ENCODE measurements around the gene RFTN2.
"Not testable (repeated sequence)": the region's sequence is repeated elsewhere in the genome, so short reads cannot be mapped to it uniquely, and the experiment has no call there.

Gene RFTN2

DNA sequence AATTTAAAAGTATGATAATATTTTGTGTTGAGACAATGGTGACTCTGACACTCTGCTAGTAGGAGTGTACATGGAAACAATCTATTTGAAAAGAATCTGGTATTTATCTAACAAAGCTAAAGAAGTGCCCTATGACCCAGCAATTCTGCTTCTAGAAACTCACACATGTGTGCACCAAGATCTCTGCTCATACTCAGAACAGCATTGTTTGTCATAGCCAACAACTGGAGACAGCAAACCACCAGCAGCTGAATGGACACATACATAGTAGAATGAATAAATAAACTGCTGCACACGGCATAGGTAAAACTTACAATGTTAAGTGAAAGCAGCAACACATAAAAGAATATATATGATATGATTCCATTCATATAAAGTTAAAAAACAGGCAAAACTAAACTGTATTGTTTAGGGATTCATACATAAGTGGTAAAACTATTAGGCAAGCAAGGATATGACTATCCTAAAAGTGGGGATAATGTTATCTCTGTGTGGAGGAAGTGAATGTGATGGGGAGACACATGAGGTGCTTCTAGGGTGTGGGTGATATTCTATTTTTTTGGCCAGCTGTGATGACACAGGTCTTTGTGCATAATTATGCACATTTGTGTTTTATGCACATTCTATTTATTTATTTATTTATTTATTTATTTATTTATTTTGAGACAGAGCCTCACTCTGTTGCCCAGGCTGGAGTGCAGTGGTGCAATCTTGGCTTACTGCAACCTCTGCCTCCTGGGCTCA lies 71.1 kb downstream of the RFTN2 start:
- no peak for DNase-seq (ENCODE audit: low read depth in 2 of 2)

DNA sequence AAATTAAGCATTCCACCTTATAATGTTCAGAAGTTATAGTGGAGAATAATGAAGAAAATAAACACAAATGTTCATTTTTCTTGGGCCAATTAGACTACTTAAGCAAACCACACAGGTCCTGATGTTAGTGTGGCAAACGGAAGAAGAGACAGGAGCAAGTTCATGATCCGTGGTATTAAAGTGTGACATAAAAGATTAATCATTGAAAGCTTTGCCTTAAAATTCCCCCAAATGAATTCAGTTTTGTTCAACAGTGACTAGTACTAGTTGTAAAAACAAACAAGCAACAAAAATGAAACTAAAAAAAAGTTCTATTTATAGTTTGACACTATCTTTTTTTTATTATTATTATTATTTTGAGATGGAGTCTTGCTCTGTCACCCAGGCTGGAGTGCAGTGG lies 73.7 kb downstream of the RFTN2 start:
- no peak for DNase-seq (ENCODE audit: low read depth in 2 of 2)

DNA sequence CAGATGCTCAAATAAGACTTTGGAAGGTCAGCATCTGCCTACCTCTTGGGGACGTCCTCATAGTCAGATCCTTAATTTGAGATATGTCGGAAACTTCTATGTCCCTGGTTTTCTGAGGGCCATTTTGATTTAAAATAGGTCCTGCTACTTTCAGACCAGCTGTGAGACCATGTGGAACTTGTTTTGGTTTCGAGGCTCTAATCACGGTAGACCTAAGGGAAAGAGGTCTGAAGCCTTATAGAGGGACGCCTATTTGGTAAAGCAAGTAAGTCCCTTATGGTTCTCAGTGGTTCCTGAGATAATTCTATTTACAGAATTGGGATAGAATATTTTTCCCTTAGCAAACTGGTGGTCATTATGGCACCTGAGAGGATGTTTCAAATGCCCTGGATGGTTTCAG lies 75.1 kb downstream of the RFTN2 start:
- DNase-seq (ENCODE audit: low read depth in 2 of 2) = no peak

DNA sequence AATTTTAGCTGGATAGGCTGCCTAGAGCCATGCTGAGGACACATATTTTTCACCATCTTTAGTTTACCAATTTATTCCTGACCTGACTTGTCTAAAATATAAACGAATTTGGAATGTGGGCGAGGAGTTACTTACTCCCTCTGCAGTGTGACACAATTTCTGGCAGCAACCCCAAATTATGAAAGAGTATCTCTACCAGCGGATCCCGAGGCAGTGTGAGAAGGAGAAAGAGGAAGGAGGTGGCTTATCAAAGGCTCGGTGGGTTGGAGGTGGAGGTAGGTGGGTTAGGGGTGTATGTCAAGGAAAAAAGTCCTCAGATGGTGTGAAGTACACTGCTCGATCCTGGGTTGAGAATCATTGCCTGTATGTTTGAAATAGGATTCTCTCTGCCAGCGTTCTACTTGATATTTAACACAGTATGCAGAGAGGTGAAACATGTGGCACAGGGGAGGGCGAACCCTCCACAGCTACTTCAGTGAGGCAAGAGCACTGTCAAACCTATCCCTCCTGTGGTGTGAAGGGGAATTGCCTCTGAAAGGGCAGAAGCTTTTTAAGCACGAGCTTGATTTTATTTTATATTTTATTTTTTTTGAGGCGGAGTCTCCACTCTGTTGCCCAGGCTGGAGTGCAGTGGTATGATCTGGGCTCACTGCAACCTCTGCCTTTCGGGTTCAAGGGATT lies 76.0 kb downstream of the RFTN2 start:
- DNase-seq (ENCODE audit: low read depth in 2 of 2) = no peak

DNA sequence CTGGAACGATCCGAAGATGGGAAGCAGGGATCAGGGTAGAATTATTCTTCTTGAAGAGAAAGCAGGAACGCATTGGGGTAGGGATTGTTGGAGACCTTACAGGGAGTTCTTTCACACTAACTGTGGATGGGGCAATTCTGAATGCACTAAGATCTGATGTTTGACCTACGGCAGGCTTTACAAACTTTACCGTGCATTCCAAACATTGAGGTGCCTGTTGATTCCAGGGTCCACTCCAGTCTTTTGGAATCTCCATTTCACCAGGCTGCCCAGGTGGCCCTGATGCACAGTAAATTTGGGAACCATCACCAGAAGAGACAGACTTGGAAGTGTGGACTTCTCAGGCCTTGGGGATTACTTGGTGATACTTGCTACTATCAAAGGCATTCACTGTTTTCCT lies 76.9 kb downstream of the RFTN2 start:
- DNase-seq (ENCODE audit: low read depth in 2 of 2) = no peak

DNA sequence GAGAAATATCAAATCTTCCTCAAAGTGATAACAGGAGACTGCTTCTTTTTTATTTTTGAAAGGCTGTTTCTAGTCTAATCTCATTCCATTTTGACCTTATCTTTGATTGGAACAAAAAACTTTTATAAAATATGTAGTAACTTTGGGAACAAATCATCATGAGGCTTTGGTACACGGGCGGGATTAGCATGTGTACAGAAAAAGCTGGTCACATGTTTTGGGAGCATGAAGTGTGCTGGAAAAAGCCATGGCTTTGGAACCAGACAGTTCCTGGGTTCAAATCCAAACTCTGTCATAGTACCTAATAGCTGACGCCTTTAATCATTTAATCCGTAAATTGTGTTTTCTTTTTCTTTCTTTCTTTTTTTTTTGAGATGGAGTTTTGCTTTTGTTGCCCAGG lies 78.2 kb downstream of the RFTN2 start:
- DNase-seq (ENCODE audit: low read depth in 2 of 2) = no peak

DNA sequence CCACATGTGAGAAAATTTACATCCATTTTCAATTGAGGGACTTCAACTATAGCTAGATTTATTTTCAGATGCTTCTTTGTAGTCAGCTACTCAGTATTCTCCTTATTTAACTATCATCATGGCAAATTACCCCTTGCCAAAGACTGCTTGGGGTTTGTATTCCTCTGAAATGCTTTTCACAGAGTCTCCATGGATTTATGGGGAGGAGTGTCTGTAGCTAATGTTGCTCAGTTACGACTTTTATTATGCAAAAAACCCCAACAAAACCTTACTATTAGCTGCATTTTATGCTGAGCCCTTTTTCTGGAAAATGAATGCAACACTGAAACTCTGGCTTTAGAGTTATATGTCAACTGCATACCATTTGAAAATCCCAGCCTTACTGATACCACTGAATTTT lies 78.6 kb downstream of the RFTN2 start:
- DNase-seq (ENCODE audit: low read depth in 2 of 2) = no peak

DNA sequence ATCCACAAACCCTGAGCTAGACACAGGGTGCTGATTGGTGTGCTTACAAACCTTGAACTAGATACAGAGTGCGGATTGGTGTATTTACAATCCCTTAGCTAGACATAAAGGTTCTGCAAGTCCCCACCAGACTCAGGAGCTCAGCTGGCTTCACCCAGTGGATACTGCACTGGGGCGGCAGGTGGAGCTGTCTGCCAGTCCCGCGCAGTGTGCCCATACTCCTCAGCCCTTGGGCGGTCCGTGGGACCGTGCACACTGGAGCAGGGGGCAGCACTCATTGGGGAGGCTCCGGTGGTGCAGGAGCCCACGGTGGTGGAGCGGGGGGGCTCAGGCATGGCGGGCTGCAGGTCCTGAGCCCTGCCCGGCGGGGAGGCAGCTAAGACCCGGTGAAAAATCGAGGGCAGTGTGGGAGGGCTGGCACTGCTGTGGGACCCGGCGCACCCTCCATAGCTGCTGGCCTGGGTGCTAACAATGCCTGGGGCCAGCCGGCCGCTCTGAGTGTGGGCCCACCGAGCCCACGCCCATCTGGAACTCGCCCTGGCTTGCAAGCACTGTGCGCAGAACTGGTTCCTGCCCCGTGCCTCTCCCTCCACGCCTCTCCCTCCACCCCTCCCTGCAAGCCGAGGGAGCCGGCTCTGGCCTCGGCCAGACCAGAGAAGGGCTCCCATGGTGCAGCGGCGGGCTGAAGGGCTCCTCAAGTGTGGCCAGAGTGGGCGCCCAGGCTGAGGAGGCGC lies 83.9 kb downstream of the RFTN2 start:
- DNase-seq (ENCODE audit: low read depth in 2 of 2) = no peak

DNA sequence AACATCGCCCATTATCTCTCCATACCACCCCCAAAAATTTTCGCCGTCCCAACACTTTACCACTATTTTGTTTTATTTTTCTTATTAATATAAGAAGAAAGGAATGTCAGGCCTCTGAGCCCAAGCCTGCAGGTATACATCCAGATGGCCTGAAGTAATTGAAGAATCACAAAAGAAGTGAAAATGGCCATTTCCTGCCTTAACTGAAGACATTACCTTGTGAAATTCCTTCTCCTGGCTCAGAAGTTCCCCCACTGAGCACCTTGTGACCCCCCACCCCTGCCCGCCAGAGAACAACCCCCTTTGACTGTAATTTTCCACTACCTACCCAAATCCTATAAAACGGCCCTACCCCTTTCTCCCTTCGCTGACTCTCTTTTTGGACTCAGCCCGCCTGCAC lies 88.1 kb downstream of the RFTN2 start:
- DNase-seq (ENCODE audit: low read depth in 2 of 2) = not testable (repeated sequence)

DNA sequence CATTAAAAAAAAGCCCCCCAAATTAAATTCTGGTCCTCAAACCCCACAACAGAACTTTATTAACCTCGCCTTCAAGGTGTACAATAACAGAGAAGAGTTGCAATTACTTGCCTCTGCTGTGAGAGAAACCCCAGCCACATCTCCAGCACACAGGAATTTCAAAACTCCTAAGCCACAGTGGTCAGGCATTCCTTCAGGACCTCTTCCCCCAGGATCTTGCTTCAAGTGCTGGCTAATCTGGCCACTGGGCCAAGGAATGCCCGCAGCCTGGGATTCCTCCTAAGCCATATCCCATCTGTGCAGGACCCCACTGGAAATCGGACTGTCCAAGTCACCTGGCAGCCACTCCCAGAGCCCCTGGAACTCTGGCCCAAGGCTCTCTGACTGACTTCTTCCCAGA lies 95.2 kb downstream of the RFTN2 start:
- not testable (repeated sequence) for DNase-seq (ENCODE audit: low read depth in 2 of 2)

DNA sequence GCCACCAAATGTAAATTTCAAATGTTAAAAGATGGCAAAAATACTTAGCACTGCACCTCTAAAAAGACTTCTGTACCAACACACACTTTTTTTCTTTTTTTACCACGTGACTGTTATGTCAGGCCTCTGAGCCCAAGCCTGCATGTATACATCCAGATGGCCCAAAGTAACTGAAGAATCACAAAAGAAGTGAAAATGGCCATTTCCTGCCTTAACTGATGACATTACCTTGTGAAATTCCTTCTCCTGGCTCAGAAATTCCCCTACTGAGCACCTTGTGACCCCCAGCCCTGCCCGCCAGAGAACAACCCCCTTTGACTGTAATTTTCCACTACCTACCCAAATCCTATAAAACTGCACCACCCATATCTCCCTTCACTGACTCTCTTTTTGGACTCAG lies 97.1 kb downstream of the RFTN2 start:
- not testable (repeated sequence) for DNase-seq (ENCODE audit: low read depth in 2 of 2)

DNA sequence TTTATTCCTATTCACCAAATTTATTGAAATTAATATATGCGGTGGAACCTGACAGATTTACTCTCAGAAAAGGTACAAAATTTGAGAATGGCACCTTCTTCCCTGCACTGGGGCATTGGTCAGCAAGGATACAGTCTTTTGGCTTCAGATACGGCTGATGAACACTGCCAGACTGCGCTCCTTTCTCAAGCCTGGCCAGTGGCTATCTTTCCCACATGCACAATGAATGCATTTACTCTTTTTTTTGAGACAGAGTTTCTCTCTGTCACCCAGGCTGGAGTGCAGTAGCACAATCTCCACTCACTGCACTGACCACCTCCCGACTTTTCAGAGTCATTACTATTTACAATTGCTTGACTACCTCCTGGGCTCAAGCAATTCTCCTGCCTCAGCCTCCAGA lies 97.9 kb downstream of the RFTN2 start:
- DNase-seq (ENCODE audit: low read depth in 2 of 2) = no peak

DNA sequence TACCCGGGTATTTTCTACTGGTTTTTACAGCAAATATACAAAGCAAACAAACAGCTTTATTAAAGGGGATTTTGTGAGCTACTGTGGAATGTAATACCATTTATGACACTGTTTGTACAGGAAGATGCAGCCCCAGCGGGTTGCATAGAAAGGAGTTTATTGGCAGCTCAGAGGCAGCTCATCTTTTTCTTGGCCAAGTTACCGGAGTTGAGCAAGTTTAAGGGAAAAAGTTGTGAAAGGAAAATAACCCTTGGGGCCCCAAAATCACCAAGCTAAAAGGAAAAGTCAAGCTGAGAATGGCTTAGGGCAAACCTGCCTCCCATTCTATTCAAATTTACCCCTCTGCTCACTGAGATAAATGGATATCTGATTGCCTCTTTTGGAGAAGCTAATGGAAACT lies 98.8 kb downstream of the RFTN2 start:
- DNase-seq (ENCODE audit: low read depth in 2 of 2) = peak in 1 of 2 experiments; percentile 20

DNA sequence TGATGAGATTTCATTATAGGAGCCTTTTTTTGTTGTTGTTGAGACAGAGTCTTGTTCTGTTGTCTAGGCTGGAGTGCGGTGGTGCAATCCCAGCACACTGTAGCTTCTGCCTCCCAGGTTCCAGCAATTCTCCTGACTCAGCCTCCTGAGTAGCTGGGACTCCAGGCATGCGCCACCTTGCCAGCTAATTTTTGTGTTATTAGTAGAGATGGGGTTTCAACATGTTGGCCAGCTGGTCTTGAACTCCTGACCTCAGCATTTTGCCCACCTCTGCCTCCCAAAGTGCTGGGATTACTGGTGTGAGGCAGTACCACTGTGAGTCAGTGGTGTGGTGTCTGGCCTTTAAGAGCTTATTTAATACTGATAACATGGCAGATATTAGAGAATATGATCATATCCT lies 99.4 kb downstream of the RFTN2 start:
- DNase-seq (ENCODE audit: low read depth in 2 of 2) = no peak

DNA sequence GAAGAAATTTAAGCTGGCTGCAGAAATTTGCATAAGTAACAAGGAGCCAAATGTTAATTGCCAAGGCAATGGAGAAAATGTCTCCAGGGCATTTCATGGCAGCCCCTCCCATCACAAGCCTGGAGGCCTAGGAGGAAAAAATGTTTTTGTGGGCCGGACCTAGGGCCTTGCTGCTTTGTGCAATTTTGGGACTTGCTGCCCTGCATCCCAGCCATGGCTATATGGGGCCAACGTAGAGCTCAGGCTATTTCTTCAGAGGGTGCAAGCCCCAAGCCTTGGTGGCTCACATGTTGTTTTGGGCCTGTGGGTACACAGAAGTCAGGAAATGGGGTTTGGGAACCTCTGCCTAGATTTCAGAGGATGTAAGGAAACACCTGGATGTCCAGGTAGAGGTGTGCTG lies 101.8 kb downstream of the RFTN2 start:
- no peak for DNase-seq (ENCODE audit: low read depth in 2 of 2)

DNA sequence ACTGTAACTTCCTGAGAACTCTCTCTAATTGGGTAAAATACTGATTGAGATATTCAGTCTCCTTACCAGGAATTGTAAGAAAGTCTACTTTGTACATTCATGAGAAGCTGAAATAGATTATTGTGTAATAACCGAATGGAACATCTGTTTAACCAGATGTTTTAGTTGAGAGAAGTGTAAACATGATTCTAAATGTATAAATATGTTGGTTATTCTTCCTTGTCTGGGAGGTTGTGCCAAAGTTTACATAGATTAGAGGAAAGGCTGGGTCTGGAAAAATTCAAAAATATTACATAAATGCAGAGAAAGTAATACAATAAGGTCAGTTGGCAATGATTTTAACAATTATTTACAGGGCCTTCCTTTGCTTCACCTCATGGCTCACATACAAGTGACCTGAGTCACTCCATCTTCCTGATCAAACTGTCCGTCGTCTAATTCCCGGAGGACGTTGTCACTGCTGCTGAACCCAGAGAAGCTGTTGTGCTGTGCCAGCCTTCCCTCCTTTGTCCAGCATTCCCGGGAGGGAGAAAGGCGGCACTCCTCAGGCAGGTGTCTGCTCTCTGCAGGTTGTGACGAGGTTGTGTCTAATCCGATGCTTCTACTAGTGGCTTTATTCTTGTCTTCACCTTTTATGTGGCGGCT lies 103.6 kb downstream of the RFTN2 start:
- DNase-seq (ENCODE audit: low read depth in 2 of 2) = peak in 1 of 2 experiments; percentile 4

DNA sequence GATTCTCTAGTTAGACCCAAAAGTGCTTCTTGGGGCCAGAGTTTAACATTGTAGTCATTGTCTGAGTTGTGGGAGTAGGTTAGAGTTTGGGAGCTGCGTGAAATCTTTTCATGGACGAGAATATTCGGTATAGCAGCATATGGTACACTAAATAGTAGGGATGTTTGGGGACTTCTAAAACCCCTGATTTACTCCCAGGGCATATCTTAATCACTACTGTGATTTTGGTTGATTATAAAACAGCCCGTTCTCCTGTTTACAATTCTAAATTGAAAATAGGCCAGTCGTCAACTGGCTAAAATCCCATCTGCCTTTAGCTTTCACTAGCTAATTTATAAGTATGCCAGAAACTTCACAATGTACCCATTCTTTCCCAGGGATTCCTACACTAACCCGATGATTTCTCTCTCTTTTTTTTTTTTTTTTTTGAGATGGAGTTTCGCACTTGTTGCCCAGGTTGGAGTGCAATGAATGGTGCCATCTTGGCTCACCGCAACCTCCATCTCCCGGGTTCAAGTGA lies 115.2 kb downstream of the RFTN2 start:
- DNase-seq (ENCODE audit: low read depth in 2 of 2) = no peak

DNA sequence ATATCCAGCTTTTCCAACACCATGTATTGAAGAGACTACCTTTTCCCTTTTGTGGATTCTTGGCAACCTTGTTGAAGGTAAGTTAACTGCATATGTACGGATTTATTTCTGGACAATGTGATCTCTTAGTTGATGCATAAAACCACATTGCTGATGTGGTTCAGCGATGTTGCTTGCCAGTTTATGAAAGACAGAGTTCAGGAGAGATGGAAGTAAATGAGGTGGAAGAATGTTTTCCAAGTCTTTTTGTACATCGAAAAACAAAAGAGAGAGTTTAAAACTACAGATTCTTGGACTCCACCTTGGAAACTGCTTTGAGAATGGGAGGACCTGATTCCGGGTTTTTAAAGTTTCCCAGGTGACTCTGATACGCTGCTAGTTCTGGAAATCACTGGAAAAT lies 115.7 kb downstream of the RFTN2 start:
- DNase-seq (ENCODE audit: low read depth in 2 of 2) = no peak

DNA sequence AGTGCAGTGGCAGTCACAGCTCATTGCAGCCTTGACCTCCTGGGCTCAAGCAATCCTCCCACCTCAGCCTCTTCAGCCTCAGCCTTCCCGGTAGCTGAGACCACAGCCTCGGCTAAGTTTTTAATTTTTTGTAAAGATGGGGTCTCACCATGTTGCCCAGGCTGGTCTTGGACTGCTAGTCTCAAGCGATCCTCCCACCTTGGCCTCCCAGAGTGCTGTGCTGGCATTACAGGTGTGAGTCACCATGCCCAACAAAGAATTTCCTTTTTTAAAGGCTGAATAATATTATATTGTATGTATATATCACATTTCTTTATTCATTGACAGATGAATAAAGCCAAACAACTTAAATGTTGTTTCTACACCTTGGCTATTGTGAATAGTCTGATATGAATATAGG lies 117.0 kb downstream of the RFTN2 start:
- DNase-seq (ENCODE audit: low read depth in 2 of 2) = no peak

DNA sequence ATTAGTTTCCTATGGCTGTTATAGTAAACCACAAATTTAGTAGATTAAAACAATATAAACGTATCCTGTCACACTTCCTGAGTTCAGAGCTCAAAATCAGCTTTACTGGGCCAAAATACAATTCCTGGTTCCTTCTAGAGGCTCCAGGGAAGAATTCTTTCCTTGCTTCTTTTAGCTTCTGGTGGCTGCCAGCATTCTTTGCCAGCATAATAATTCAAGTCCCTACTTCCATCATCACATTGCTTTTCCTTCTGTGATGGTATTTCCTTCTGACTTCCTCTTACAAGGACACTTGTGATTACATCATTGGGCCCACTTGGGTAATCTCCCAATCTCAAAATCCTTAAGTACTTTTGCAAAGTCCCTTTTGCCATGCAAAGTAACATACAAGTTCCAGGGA lies 118.9 kb downstream of the RFTN2 start:
- DNase-seq (ENCODE audit: low read depth in 2 of 2) = no peak

DNA sequence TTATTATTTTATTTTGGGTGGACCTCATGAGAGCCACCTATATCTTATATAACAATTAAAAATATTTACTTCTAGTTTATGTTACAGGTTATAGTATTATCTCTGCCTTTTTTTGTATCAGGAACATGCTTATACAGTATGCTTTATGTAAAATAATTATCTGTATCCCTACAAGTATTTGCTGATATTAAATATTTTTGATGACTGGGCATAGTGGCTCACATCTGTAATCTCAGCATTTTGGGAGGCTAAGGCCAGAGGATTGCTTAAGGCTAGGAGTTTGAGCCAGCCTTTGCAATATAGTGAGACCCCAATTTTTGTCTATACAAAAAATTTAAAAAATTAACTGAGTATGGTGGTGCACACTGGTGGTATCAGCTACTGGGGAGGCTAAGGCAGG lies 119.9 kb downstream of the RFTN2 start:
- DNase-seq (ENCODE audit: low read depth in 2 of 2) = no peak

DNA sequence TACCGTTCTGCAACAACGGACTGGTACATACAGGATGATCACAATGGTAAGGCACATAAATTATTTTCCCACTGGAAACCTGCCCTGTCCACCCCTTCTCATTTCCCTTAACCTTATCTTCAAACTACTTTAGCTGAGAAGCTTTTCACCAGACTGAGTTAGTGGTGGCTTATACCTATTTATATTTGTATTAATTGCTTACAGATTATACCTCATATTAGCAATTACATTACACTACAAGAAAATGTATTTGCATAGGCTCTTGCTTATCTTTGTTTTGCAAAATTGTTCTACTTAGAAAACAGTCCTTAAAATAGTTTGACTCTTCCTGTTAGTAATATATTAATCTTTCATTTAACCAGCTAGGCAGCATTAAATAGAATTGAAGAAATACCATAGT lies 124.1 kb downstream of the RFTN2 start:
- not testable (repeated sequence) for DNase-seq (ENCODE audit: low read depth in 2 of 2)

All from fibroblast of skin of left quadriceps (primary cell).